Colonic mucosa (tissue), 4 donors: ENCODE measurements around the gene RIMBP2. TPM values are rescaled to one million over a fixed set of nuclear protein-coding genes. Genes with fewer than 3 reads are reported as not detected.

Experiments
- DNase-seq: peaks from one replicate; pipeline ENCODE4 v3.0.0-alpha.2; 2020
- H3K27ac ChIP-seq: fragments of 200-600 bp; one replicate; pipeline ENCODE4 v1.8.0; 2021
- H3K27me3 ChIP-seq: fragments of 200-600 bp; one replicate; pipeline ENCODE4 v1.8.0; 2021
- H3K36me3 ChIP-seq: fragments of 200-600 bp; one replicate; pipeline ENCODE4 v1.8.0; 2021
- H3K4me1 ChIP-seq: fragments of 200-600 bp; one replicate; pipeline ENCODE4 v1.8.0; 2021; ENCODE audit warnings: mild to moderate bottlenecking
- H3K4me3 ChIP-seq: fragments of 200-600 bp; one replicate; pipeline ENCODE4 v1.8.0; 2021
- H3K9ac ChIP-seq, 2 donors: one replicate each; pipeline ENCODE4 v1.7.0; 2013; ENCODE audit warnings: control low read depth in 2 of 2, low read depth in 2 of 2, low read length in 2 of 2
- H3K9me3 ChIP-seq: fragments of 200-600 bp; one replicate; pipeline ENCODE4 v1.8.0; 2021
- CTCF ChIP-seq: fragments of 200-600 bp; IDR thresholded peaks from one replicate; pipeline ENCODE4 v1.8.0; 2022; ENCODE audit warnings: antibody characterized with exemption, mild to moderate bottlenecking
- intact Hi-C: fragments of 100-400 bp; cut with DNase I; formaldehyde crosslinking; loops from one replicate; pipeline ENCODE4 v1.14.1; 2022
- total RNA-seq, 2 donors: library from RNA; stranded (reverse); fragmentation: NEBNext Ultra II Directional in 1 of 2; extraction: Animal tissue kit (Norgen Biotek cat#: 25700) in 1 of 2; gene quantifications; one replicate each; pipeline ENCODE4 v1.2.1, GENCODE V29; 2021
- donor health status: healthy.
- donor health status: DM: no; HTN: no; CAD: no.
- donor health status: DM: no; HTN: no; CAD: no.

Gene RIMBP2
- total RNA-seq, 2 donors from 2014 or later, result 4.8 to 5.6 TPM

- H3K4me3 ChIP-seq, result no peak overlapping the region
- no peaks in the 10 kb centered on the region for H3K36me3 ChIP-seq
- intact Hi-C loops, result no loop called here
- H3K27me3 ChIP-seq, result no peaks in the 10 kb centered on the region
- H3K9me3 ChIP-seq, result no peaks in the 10 kb centered on the region
- H3K4me1 ChIP-seq, result no peaks in the 10 kb centered on the region
- DNase-seq, result no peak
- TF ChIP-seq CTCF, result no peak
- no peak overlapping the region for H3K9ac ChIP-seq
- no peak overlapping the region for H3K27ac ChIP-seq
These were observed 106.1 kb downstream of the RIMBP2 start for GRCh38 chr12:130609966-130610365.

- H3K36me3 ChIP-seq, result no peaks in the 10 kb centered on the region
- intact Hi-C loops, result no loop called here
- no peaks in the 10 kb centered on the region for H3K4me1 ChIP-seq
- H3K9ac ChIP-seq, result no peak overlapping the region
- H3K4me3 ChIP-seq, result no peak overlapping the region
- H3K9me3 ChIP-seq, result no peaks in the 10 kb centered on the region
- no peaks in the 10 kb centered on the region for H3K27me3 ChIP-seq
- TF ChIP-seq CTCF, result no peak
- no peak overlapping the region for H3K27ac ChIP-seq
- no peak for DNase-seq
These were observed 107.3 kb downstream of the RIMBP2 start for GRCh38 chr12:130608831-130609230.

GRCh38 chr12:130608132-130608531 lies 108.0 kb downstream of the RIMBP2 start:
- no peak for TF ChIP-seq CTCF
- Histone ChIP-seq H3K4me1 (no peaks in the 10 kb centered on the region), H3K4me3 (no peak overlapping the region), H3K36me3 (no peaks in the 10 kb centered on the region), H3K27ac (no peak overlapping the region), H3K27me3 (no peaks in the 10 kb centered on the region), H3K9me3 (no peaks in the 10 kb centered on the region), H3K9ac (no peak overlapping the region)
- DNase-seq, result no peak
- intact Hi-C loops, result no loop called here

GRCh38 chr12:130606231-130606630 lies 109.9 kb downstream of the RIMBP2 start:
- no peaks in the 10 kb centered on the region for H3K4me1 ChIP-seq
- H3K36me3 ChIP-seq, result no peaks in the 10 kb centered on the region
- H3K9me3 ChIP-seq, result no peaks in the 10 kb centered on the region
- H3K4me3 ChIP-seq, result no peak overlapping the region
- no peak overlapping the region for H3K9ac ChIP-seq
- no peak for TF ChIP-seq CTCF
- H3K27me3 ChIP-seq, result no peaks in the 10 kb centered on the region
- H3K27ac ChIP-seq, result no peak overlapping the region
- DNase-seq, result no peak
- intact Hi-C loops, result no loop called here

GRCh38 chr12:130603396-130603965 lies 112.6 kb downstream of the RIMBP2 start:
- TF ChIP-seq CTCF, result no peak
- H3K4me1 ChIP-seq, result no peaks in the 10 kb centered on the region
- H3K27me3 ChIP-seq, result no peaks in the 10 kb centered on the region
- H3K27ac ChIP-seq, result no peak overlapping the region
- H3K4me3 ChIP-seq, result no peak overlapping the region
- no peaks in the 10 kb centered on the region for H3K9me3 ChIP-seq
- intact Hi-C loops, result no loop called here
- H3K9ac ChIP-seq, result no peak overlapping the region
- H3K36me3 ChIP-seq, result no peaks in the 10 kb centered on the region
- no peak for DNase-seq

- Histone ChIP-seq H3K4me1 (no peaks in the 10 kb centered on the region), H3K27ac (no peak overlapping the region), H3K4me3 (no peak overlapping the region), H3K9me3 (no peaks in the 10 kb centered on the region), H3K27me3 (no peaks in the 10 kb centered on the region), H3K9ac (no peak overlapping the region), H3K36me3 (no peaks in the 10 kb centered on the region)
- intact Hi-C loops, result no loop called here
- no peak for TF ChIP-seq CTCF
- DNase-seq, result no peak
These were observed 113.8 kb downstream of the RIMBP2 start for GRCh38 chr12:130602251-130602650.
